ENCODE results near the gene SNCG.
"Not testable (repeated sequence)": the region's sequence is repeated elsewhere in the genome, so short reads cannot be mapped to it uniquely, and the experiment has no call there.

SNCG gene

GRCh38 chr10:86958116-86958900 is at the start of gene SNCG:
SNCG (plus strand) TSS chr10:86958599; CDS start chr10:86958698, 99 bp downstream.
- DNase-seq, result no peak

GRCh38 chr10:86914734-86915133 is 43.7 kb upstream of the SNCG start:
- DNase-seq, result no peak

GRCh38 chr10:86918022-86918471 is 40.4 kb upstream of the SNCG start:
- no peak for DNase-seq

- no peak for DNase-seq
These were observed 35.8 kb upstream of the SNCG start for GRCh38 chr10:86922553-86922961.

GRCh38 chr10:86929468-86930380 is 28.7 kb upstream of the SNCG start:
- DNase-seq, result no peak

- no peak for DNase-seq
These were observed 26.5 kb upstream of the SNCG start for GRCh38 chr10:86931872-86932271.

GRCh38 chr10:86932674-86933073 is 25.7 kb upstream of the SNCG start:
- DNase-seq, result no peak

GRCh38 chr10:86934162-86934711 is 24.2 kb upstream of the SNCG start:
- not testable (repeated sequence) for DNase-seq

- no peak for DNase-seq
These were observed 21.5 kb upstream of the SNCG start for GRCh38 chr10:86936661-86937501.

- no peak for DNase-seq
These were observed 20.8 kb upstream of the SNCG start for GRCh38 chr10:86937502-86938154.

- no peak for DNase-seq
These were observed 20.1 kb upstream of the SNCG start for GRCh38 chr10:86938260-86938659.

- not testable (repeated sequence) for DNase-seq
These were observed 18.3 kb upstream of the SNCG start for GRCh38 chr10:86940076-86940475.

- DNase-seq, result no peak
These were observed 17.7 kb upstream of the SNCG start for GRCh38 chr10:86940677-86941076.

GRCh38 chr10:86941426-86941825 is 17.0 kb upstream of the SNCG start:
- DNase-seq, result no peak

- no peak for DNase-seq
These were observed 16.4 kb upstream of the SNCG start for GRCh38 chr10:86941991-86942421.

- DNase-seq, result no peak
These were observed 15.7 kb upstream of the SNCG start for GRCh38 chr10:86942441-86943315.

GRCh38 chr10:86943316-86944030 is 14.9 kb upstream of the SNCG start:
- DNase-seq, result no peak

- no peak for DNase-seq
These were observed 14.4 kb upstream of the SNCG start for GRCh38 chr10:86944031-86944419.

- DNase-seq, result no peak
These were observed 13.9 kb upstream of the SNCG start for GRCh38 chr10:86944471-86944870.

GRCh38 chr10:86944907-86945306 is 13.5 kb upstream of the SNCG start:
- no peak for DNase-seq

All from T1000 (cell line).